Spleen (tissue), 11 donors: Measurements from ENCODE around the gene MAPK14. TPM values are rescaled to one million over a fixed set of nuclear protein-coding genes. Genes with fewer than 3 reads are reported as not detected.

Experiments used
- DNase-seq: peaks from one replicate; pipeline ENCODE4 v3.0.0-alpha.2; 2020
- H3K27ac ChIP-seq, 8 donors: fragments of 200-600 bp; sonication (generic) in 7 of 8; 1 replicate in 4 of 8; 2 replicates in 4 of 8; pipeline versions ENCODE4 v1.5.0 to v1.8.0; 2016 to 2021; ENCODE audit warnings: inconsistent platforms in 4 of 8, mild to moderate bottlenecking in 4 of 8, moderate library complexity in 1 of 8
- H3K27me3 ChIP-seq, 7 donors: fragments of 200-600 bp; sonication (generic) in 6 of 7; replicated peaks in 1 of 7; 1 replicate in 4 of 7; 2 replicates in 3 of 7; pipeline versions ENCODE4 v1.5.0 to v1.8.0; 2016 to 2021; ENCODE audit warnings: inconsistent platforms in 3 of 7, mild to moderate bottlenecking in 1 of 7
- H3K36me3 ChIP-seq, 6 donors: fragments of 200-600 bp; sonication (generic) in 5 of 6; 1 replicate in 4 of 6; 2 replicates in 2 of 6; pipeline versions ENCODE4 v1.5.0 to v1.8.0; 2016 to 2021; ENCODE audit warnings: inconsistent platforms in 2 of 6
- H3K4me1 ChIP-seq, 6 donors: fragments of 200-600 bp; sonication (generic) in 5 of 6; 1 replicate in 3 of 6; 2 replicates in 3 of 6; pipeline versions ENCODE4 v1.5.0 to v1.8.0; 2016 to 2021; ENCODE audit warnings: inconsistent platforms in 3 of 6
- H3K4me3 ChIP-seq, 8 donors: fragments of 200-600 bp; sonication (generic) in 7 of 8; 1 replicate in 4 of 8; 2 replicates in 4 of 8; pipeline versions ENCODE4 v1.5.0 to v1.8.0; 2016 to 2021; ENCODE audit warnings: inconsistent platforms in 4 of 8, mild to moderate bottlenecking in 4 of 8, moderate library complexity in 2 of 8
- H3K9me3 ChIP-seq, 8 donors: fragments of 200-600 bp; sonication (generic) in 7 of 8; 1 replicate in 4 of 8; 2 replicates in 4 of 8; pipeline versions ENCODE4 v1.5.0 to v1.8.0; 2016 to 2021; ENCODE audit warnings: inconsistent platforms in 4 of 8
- POLR2A ChIP-seq, 3 donors: fragments of 450-650 bp; IDR thresholded peaks; one replicate each; pipeline ENCODE4 v1.5.1; 2017; ENCODE audit warnings: antibody characterized with exemption in 3 of 3, mild to moderate bottlenecking in 1 of 3
- POLR2AphosphoS5 ChIP-seq, 3 donors: sonication (generic); formaldehyde crosslinking; IDR thresholded peaks; one replicate each; pipeline ENCODE4 v1.5.1; 2017; ENCODE audit warnings: antibody characterized with exemption in 3 of 3
- WGBS, 5 donors: extraction: QIAGEN DNeasy Blood & Tissue Kit in 3 of 5; methylation state at CpG; one replicate each; pipeline versions ENCODE4 v1.1.5 to v1.1.7; 2013 to 2018; 5-methylcytosine and 5-hydroxymethylcytosine counted together
- intact Hi-C: fragments of 100-400 bp; cut with DNase I; formaldehyde crosslinking; loops from one replicate; pipeline ENCODE4 v1.15.0; 2023; ENCODE audit warnings: low total_unique reads
- polyA plus RNA-seq, 3 donors: library from polyadenylated mRNA; stranded (reverse); fragments of 200-250 nt; gene quantifications; one replicate each; pipeline ENCODE4 v1.2.1, GENCODE V29; 2013
- total RNA-seq, 7 donors: library from RNA; depleted of rRNA in 3 of 7; stranded (reverse); fragments of >200 nt in 3 of 7; fragmentation: NEBNext Ultra II Directional in 4 of 7; extraction: Animal tissue kit (Norgen Biotek cat#: 25700) in 4 of 7; gene quantifications; one replicate each; pipeline versions ENCODE4 v1.1.0 to v1.2.1, GENCODE V29; 2016 to 2021
- TF ChIP-seq, protein P1 (sequence below), 11 experiments: fragments of 200-600 bp in 7 of 11; fragments of 450-650 bp in 4 of 11; sonication (generic) in 4 of 11; IDR thresholded peaks in 8 of 11; conservative IDR thresholded peaks in 3 of 11; 1 replicate in 7 of 11; 2 replicates in 4 of 11; pipeline versions ENCODE4 v1.4.0 to v1.8.0; 2016 to 2021; ENCODE audit warnings: antibody characterized with exemption in 11 of 11, inconsistent platforms in 4 of 11, mild to moderate bottlenecking in 1 of 11
- donor health status: healthy with polysubstance abuse.
- donor health status: DM: no; HTN: no; CAD: no; lungs with moderate emphysema.
- donor health status: DM: no; HTN: no; CAD: no.
- donor health status: Bipolar disorder and iron deficiency.
- donor health status: healthy.
- donor health status: DM: no; HTN: no; CAD: no.
- donor health status: DM: yes; HTN: yes; CAD: no.

Gene MAPK14
- total and polyA plus RNA-seq, 10 donors, result 13.9 to 242 (median 94.6) TPM

DNA sequence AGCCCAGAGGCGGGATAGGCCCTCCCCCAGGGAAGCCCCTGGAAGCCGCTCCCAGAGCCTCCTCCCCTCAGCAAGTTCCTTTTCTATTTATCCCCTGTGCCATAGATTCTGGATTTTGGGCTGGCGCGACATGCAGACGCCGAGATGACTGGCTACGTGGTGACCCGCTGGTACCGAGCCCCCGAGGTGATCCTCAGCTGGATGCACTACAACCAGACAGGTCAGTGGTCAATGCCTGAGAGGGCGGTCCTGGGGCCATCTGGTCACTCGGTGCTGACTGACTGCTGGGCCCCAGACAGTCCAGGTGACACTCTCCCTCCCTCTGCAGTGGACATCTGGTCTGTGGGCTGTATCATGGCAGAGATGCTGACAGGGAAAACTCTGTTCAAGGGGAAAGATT is 108.9 kb downstream of the MAPK14 start:
- DNase-seq, result no peak
- H3K4me1 ChIP-seq, result peaks cover 9 to 59% (median 16%) of the 10 kb centered on the region in 6 donors
- peaks cover 0 to 78% (median 29%) of the 10 kb centered on the region in 6 donors for H3K36me3 ChIP-seq
- intact Hi-C loops, result no loop called here
- no peaks in the 10 kb centered on the region for H3K9me3 ChIP-seq
- TF ChIP-seq POLR2AphosphoS5 (IDR thresholded peaks at IDR 0.05) (peak in 1 of 3 donors; percentile 8), POLR2A (IDR thresholded peaks at IDR 0.05) (no peak)
- no peaks in the 10 kb centered on the region for H3K27me3 ChIP-seq
- H3K27ac ChIP-seq, result peak overlapping the region in 1 of 8 donors; percentile 45
- H3K4me3 ChIP-seq, result no peak overlapping the region
- 94 to 96% (median 95%) methylated on average over 11 to 12 of the region's 12 CpGs for WGBS, 5 donors

DNA sequence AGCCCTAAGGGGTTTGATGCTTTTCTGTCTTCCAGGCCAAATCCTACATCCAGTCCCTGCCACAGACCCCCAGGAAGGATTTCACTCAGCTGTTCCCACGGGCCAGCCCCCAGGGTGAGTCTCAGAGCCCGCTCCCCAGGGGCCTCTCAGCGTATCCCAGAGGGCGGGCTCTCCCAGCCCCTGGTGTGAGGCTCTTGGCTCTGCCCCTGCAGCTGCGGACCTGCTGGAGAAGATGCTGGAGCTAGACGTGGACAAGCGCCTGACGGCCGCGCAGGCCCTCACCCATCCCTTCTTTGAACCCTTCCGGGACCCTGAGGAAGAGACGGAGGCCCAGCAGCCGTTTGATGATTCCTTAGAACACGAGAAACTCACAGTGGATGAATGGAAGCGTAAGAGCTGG is 111.1 kb downstream of the MAPK14 start:
- no peak for TF ChIP-seq POLR2A (IDR thresholded peaks at IDR 0.05)
- intact Hi-C loops, result no loop called here
- WGBS, 5 donors, result 90 to 97% (median 94%) methylated on average over 14 to 15 of the region's 15 CpGs
- no peak for DNase-seq
- H3K4me1 ChIP-seq, result peaks cover 0 to 61% (median 1%) of the 10 kb centered on the region in 6 donors
- no peak overlapping the region for H3K4me3 ChIP-seq
- H3K9me3 ChIP-seq, result no peaks in the 10 kb centered on the region
- H3K27ac ChIP-seq, result no peak overlapping the region
- no peaks in the 10 kb centered on the region for H3K27me3 ChIP-seq
- H3K36me3 ChIP-seq, result peaks cover 0 to 77% (median 29%) of the 10 kb centered on the region in 6 donors

DNA sequence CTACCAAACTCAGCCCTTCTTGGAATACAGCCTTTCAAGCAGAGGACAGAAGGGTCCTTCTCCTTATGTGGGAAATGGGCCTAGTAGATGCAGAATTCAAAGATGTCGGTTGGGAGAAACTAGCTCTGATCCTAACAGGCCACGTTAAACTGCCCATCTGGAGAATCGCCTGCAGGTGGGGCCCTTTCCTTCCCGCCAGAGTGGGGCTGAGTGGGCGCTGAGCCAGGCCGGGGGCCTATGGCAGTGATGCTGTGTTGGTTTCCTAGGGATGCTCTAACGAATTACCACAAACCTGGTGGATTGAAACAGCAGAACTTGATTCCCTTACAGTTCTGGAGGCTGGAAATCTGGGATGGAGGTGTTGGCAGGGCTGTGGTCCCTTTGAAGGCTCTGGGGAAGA is 111.8 kb downstream of the MAPK14 start:
- H3K27ac ChIP-seq, result no peak overlapping the region
- DNase-seq, result no peak
- no peaks in the 10 kb centered on the region for H3K9me3 ChIP-seq
- intact Hi-C loops, result no loop called here
- no peak overlapping the region for H3K4me3 ChIP-seq
- peaks cover 0 to 71% (median 29%) of the 10 kb centered on the region in 6 donors for H3K36me3 ChIP-seq
- H3K27me3 ChIP-seq, result no peaks in the 10 kb centered on the region
- TF ChIP-seq POLR2A (IDR thresholded peaks at IDR 0.05), result no peak
- TF ChIP-seq, protein P1, sequence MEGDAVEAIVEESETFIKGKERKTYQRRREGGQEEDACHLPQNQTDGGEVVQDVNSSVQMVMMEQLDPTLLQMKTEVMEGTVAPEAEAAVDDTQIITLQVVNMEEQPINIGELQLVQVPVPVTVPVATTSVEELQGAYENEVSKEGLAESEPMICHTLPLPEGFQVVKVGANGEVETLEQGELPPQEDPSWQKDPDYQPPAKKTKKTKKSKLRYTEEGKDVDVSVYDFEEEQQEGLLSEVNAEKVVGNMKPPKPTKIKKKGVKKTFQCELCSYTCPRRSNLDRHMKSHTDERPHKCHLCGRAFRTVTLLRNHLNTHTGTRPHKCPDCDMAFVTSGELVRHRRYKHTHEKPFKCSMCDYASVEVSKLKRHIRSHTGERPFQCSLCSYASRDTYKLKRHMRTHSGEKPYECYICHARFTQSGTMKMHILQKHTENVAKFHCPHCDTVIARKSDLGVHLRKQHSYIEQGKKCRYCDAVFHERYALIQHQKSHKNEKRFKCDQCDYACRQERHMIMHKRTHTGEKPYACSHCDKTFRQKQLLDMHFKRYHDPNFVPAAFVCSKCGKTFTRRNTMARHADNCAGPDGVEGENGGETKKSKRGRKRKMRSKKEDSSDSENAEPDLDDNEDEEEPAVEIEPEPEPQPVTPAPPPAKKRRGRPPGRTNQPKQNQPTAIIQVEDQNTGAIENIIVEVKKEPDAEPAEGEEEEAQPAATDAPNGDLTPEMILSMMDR (IDR thresholded peaks at IDR 0.05 in 8 of 11, conservative IDR thresholded peaks at IDR 0.05 in 3 of 11), result no peak
- no peak for TF ChIP-seq POLR2AphosphoS5 (IDR thresholded peaks at IDR 0.05)
- 49 to 65% (median 61%) methylated on average over 3 to 7 of the region's 7 CpGs for WGBS, 5 donors
- H3K4me1 ChIP-seq, result peaks cover 0 to 61% (median 1%) of the 10 kb centered on the region in 6 donors

DNA sequence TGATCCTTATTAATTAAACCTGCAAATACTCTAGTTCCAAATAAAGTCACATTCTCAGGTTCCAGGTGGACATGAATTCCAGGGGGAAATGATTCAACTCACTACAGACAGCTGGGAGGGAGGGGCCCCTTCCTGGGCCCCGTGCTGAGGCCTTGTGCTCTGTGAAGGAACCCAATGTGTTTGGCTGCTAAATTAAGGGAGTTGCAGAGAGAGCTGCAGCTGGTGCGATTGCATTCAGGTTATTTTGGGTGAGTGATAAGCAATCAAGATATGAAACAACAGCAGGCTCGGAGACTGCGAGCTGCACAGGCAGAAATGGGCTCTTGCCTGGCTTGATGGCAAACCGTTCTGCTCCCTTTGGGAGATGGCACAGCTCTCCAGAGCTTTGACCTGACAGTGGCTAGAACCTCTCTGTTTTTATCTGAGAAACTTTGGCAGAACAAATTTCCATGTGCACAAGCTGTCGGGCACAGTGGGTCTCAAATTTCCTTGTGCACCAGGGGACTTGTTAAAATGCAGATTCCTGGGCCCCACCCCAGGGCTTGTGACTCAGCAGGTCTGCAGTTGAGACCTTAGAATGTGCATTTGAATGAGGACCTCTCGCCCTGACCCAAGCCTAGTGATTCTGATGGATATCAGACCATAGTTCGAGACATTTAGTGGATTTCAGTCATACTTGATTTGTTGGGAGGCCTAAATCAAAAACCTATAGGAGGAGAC is 112.5 kb downstream of the MAPK14 start:
- WGBS, 5 donors, result 76 to 83% (median 82%) methylated on average over 8 of the region's 8 CpGs
- DNase-seq, result no peak
- H3K9me3 ChIP-seq, result no peaks in the 10 kb centered on the region
- H3K27me3 ChIP-seq, result no peaks in the 10 kb centered on the region
- H3K4me3 ChIP-seq, result no peak overlapping the region
- no peak overlapping the region for H3K27ac ChIP-seq
- H3K36me3 ChIP-seq, result peaks cover 0 to 63% (median 29%) of the 10 kb centered on the region in 6 donors
- H3K4me1 ChIP-seq, result peaks cover 0 to 54% (median 1%) of the 10 kb centered on the region in 6 donors
- intact Hi-C loops, result no loop called here
- TF ChIP-seq POLR2AphosphoS5 (IDR thresholded peaks at IDR 0.05) (no peak), POLR2A (IDR thresholded peaks at IDR 0.05) (no peak)
- TF ChIP-seq, protein P1 (IDR thresholded peaks at IDR 0.05 in 8 of 11, conservative IDR thresholded peaks at IDR 0.05 in 3 of 11), result no peak

DNA sequence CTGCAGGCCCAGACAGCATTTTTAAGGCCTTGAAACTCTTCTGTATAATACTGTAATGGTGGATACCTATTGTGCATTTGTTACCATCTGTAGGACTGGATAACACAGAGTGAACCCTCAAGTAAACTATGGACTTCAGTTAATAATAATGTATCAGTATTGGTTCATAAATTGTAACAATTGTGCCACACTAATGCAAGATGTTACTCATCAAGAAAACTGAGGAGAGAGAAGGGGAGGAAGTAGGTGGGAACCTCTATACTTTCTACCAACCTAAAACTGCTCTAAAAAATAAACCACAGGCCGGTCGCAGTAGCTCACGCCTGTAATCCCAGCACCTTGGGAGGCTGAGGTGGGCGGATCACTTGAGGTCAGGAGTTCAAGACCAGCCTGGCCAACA is 113.5 kb downstream of the MAPK14 start:
- Histone ChIP-seq H3K9me3 (no peaks in the 10 kb centered on the region), H3K4me1 (peaks cover 0 to 50% (median 1%) of the 10 kb centered on the region in 6 donors), H3K27ac (peak overlapping the region in 3 of 8 donors; percentile 18 to 36 (median 32)), H3K4me3 (no peak overlapping the region), H3K36me3 (peaks cover 0 to 54% (median 27%) of the 10 kb centered on the region in 6 donors), H3K27me3 (no peaks in the 10 kb centered on the region)
- intact Hi-C loops, result no loop called here
- DNase-seq, result no peak
- TF ChIP-seq, protein P1 (IDR thresholded peaks at IDR 0.05 in 8 of 11, conservative IDR thresholded peaks at IDR 0.05 in 3 of 11), result no peak
- no peak for TF ChIP-seq POLR2AphosphoS5 (IDR thresholded peaks at IDR 0.05)
- no peak for TF ChIP-seq POLR2A (IDR thresholded peaks at IDR 0.05)
- 66 to 81% (median 74%) methylated on average over 4 of the region's 4 CpGs for WGBS, 5 donors
